H1 (cell line): ENCODE results near the gene ZNF615. TPM values are rescaled to one million over a fixed set of nuclear protein-coding genes. Genes with fewer than 3 reads are reported as not detected.
A peak's percentile ranks its signal among the peaks of the same experiment; 100 is the strongest.

Experiments used
- CTCF ChIA-PET: fragments of 300-600 bp; sonication (Branson Sonifier 250); formaldehyde crosslinking; loops from one replicate; lab custom pipeline; 2021; ENCODE audit not compliant: partially characterized antibody; lab: Charles Lee
- POLR2A ChIA-PET: fragments of 300-600 bp; sonication (Branson Sonifier 250); formaldehyde crosslinking; loops from one replicate; lab custom pipeline; 2021; ENCODE audit warnings: inconsistent platforms; ENCODE audit not compliant: partially characterized antibody; lab: Charles Lee
- DNase-seq, 2 experiments: peaks; one replicate each; pipeline versions ENCODE4 v3.0.0 to v3.0.0-alpha.2; 2010 to 2022; ENCODE audit warnings: low spot score in 2 of 2, low read depth in 1 of 2, mixed read lengths in 1 of 2
- FAIRE-seq: peaks from 2 replicates; lab custom pipeline; 2011; peaks lifted over from hg19 to GRCh38; lab: Jason Lieb, UNC
- H2AFZ ChIP-seq: 2 replicates; pipeline ENCODE4 v1.8.1; 2012; ENCODE audit warnings: low read length, inconsistent platforms
- H2AK5ac ChIP-seq: 2 replicates; pipeline ENCODE4 v1.6.1; 2013; ENCODE audit warnings: low read depth, low read length
- H2BK120ac ChIP-seq: replicated peaks from 2 replicates; pipeline ENCODE3; 2013; ENCODE audit warnings: low read depth, low read length, inconsistent platforms
- H2BK12ac ChIP-seq: 2 replicates; pipeline ENCODE4 v1.6.1; 2013; ENCODE audit warnings: low read depth, low read length
- H2BK15ac ChIP-seq: 2 replicates; pipeline ENCODE4 v1.6.1; 2013; ENCODE audit warnings: low read length
- H2BK20ac ChIP-seq: 2 replicates; pipeline ENCODE4 v1.6.1; 2013; ENCODE audit warnings: low read length
- H2BK5ac ChIP-seq: 2 replicates; pipeline ENCODE4 v1.6.1; 2013; ENCODE audit warnings: low read depth, low read length
- H3K14ac ChIP-seq: 2 replicates; pipeline ENCODE4 v1.6.1; 2013; ENCODE audit warnings: inconsistent platforms; ENCODE audit not compliant: insufficient read length
- H3K18ac ChIP-seq: 2 replicates; pipeline ENCODE4 v1.6.1; 2013; ENCODE audit warnings: low read length; ENCODE audit errors: extremely low read depth
- H3K23ac ChIP-seq: 2 replicates; pipeline ENCODE4 v1.6.1; 2013; ENCODE audit warnings: inconsistent platforms; ENCODE audit not compliant: insufficient read length
- H3K23me2 ChIP-seq: 2 replicates; pipeline ENCODE4 v1.6.1; 2013; ENCODE audit warnings: low read depth, low read length
- H3K27ac ChIP-seq: 2 replicates; pipeline ENCODE4 v1.6.1; 2011; ENCODE audit warnings: low read depth, low read length, inconsistent platforms
- H3K27me3 ChIP-seq, 4 experiments: replicated peaks in 1 of 4; 1 replicate in 1 of 4; 2 replicates in 3 of 4; pipeline versions ENCODE4 v1.6.1 to v1.8.1; 2011 to 2013; ENCODE audit warnings: low read length in 3 of 4, mild to moderate bottlenecking in 3 of 4, inconsistent platforms in 2 of 4, mixed read lengths in 2 of 4, moderate library complexity in 1 of 4; ENCODE audit not compliant: control insufficient read depth in 3 of 4, insufficient read depth in 3 of 4; ENCODE audit errors: extremely low read depth in 1 of 4
- H3K36me3 ChIP-seq, 4 experiments: 2 replicates each; pipeline versions ENCODE4 v1.6.1 to v1.8.1; 2011 to 2013; ENCODE audit warnings: mild to moderate bottlenecking in 4 of 4, low read length in 3 of 4, moderate library complexity in 2 of 4, control low read depth in 1 of 4, inconsistent platforms in 1 of 4; ENCODE audit not compliant: insufficient read depth in 4 of 4, control insufficient read depth in 2 of 4
- H3K4ac ChIP-seq: replicated peaks from 2 replicates; pipeline ENCODE3; 2013; ENCODE audit warnings: low read length, low read depth, mixed read lengths, inconsistent platforms; ENCODE audit not compliant: insufficient read length
- H3K4me1 ChIP-seq, 4 experiments: replicated peaks in 1 of 4; 1 replicate in 1 of 4; 2 replicates in 3 of 4; pipeline versions ENCODE4 v1.6.1 to v1.8.1; 2011 to 2013; ENCODE audit warnings: low read length in 3 of 4, inconsistent platforms in 2 of 4, mixed read lengths in 1 of 4; ENCODE audit not compliant: insufficient read depth in 4 of 4, control insufficient read depth in 3 of 4
- H3K4me2 ChIP-seq, 2 experiments: 2 replicates each; pipeline versions ENCODE4 v1.6.1 to v1.8.1; 2011 to 2013; ENCODE audit warnings: low read depth in 2 of 2, low read length in 2 of 2, control low read depth in 1 of 2, inconsistent platforms in 1 of 2, mild to moderate bottlenecking in 1 of 2; ENCODE audit not compliant: insufficient read depth in 1 of 2
- H3K4me3 ChIP-seq, 4 experiments: fragments of 200-600, 300-600 bp in 1 of 4; sonication (generic), shearing (Covaris generic), sonication (Bioruptor Twin) in 1 of 4; 2 replicates each; pipeline versions ENCODE4 v1.5.1 to v1.8.1; 2011 to 2016; ENCODE audit warnings: low read length in 4 of 4, low read depth in 3 of 4, control low read depth in 2 of 4, inconsistent platforms in 2 of 4, mild to moderate bottlenecking in 2 of 4, mixed read lengths in 1 of 4, moderate library complexity in 1 of 4; ENCODE audit not compliant: insufficient read depth in 2 of 4; ENCODE audit errors: extremely low read depth in 1 of 4
- H3K56ac ChIP-seq: replicated peaks from 2 replicates; pipeline ENCODE3; 2013; ENCODE audit warnings: low read depth, mild to moderate bottlenecking, mixed read lengths, low read length, inconsistent platforms; ENCODE audit not compliant: insufficient read length
- H3K79me1 ChIP-seq: 2 replicates; pipeline ENCODE4 v1.6.1; 2013; ENCODE audit warnings: low read depth, low read length, control low read depth
- H3K79me2 ChIP-seq, 2 experiments: 2 replicates each; pipeline versions ENCODE4 v1.6.1 to v1.8.1; 2012 to 2013; ENCODE audit warnings: low read length in 2 of 2, mild to moderate bottlenecking in 2 of 2, inconsistent platforms in 1 of 2; ENCODE audit not compliant: insufficient read depth in 2 of 2, control insufficient read depth in 1 of 2
- H3K9ac ChIP-seq, 4 experiments: replicated peaks in 1 of 4; 1 replicate in 1 of 4; 2 replicates in 3 of 4; pipeline versions ENCODE4 v1.6.1 to v1.8.1; 2011 to 2013; ENCODE audit warnings: low read depth in 3 of 4, low read length in 3 of 4, control low read depth in 2 of 4, mild to moderate bottlenecking in 2 of 4, moderate library complexity in 2 of 4, inconsistent platforms in 1 of 4; ENCODE audit errors: extremely low read depth in 1 of 4
- H3K9me3 ChIP-seq, 2 experiments: 2 replicates each; pipeline versions ENCODE4 v1.6.1 to v1.8.1; 2012 to 2013; ENCODE audit warnings: mild to moderate bottlenecking in 2 of 2, moderate library complexity in 2 of 2, control low read depth in 1 of 2, inconsistent platforms in 1 of 2, low read depth in 1 of 2, low read length in 1 of 2, mixed read lengths in 1 of 2; ENCODE audit not compliant: insufficient read depth in 2 of 2
- H4K20me1 ChIP-seq, 2 experiments: replicated peaks in 1 of 2; 2 replicates each; pipeline versions ENCODE3 to v1.8.1; 2011 to 2013; ENCODE audit warnings: inconsistent platforms in 2 of 2, low read length in 2 of 2, mild to moderate bottlenecking in 1 of 2; ENCODE audit not compliant: insufficient read depth in 2 of 2, control insufficient read depth in 1 of 2
- H4K5ac ChIP-seq: 2 replicates; pipeline ENCODE4 v1.6.1; 2013; ENCODE audit warnings: low read length, low read depth, mixed read lengths, inconsistent platforms; ENCODE audit not compliant: insufficient read length
- H4K8ac ChIP-seq: 2 replicates; pipeline ENCODE4 v1.8.0; 2013; ENCODE audit warnings: mild to moderate bottlenecking, moderate library complexity, low read length, inconsistent platforms; ENCODE audit not compliant: insufficient read depth; ENCODE audit errors: extremely low read depth
- H4K91ac ChIP-seq: replicated peaks from 2 replicates; pipeline ENCODE3; 2013; ENCODE audit warnings: low read length, mixed read lengths, inconsistent platforms; ENCODE audit not compliant: insufficient read length
- CBX8 ChIP-seq: fragments of 300-800, 300-1000 bp; sonication (generic); IDR thresholded peaks from 2 replicates; pipeline ENCODE4 v1.7.1; 2016; ENCODE audit warnings: low read depth, low read length, borderline replicate concordance
- EZH2 ChIP-seq: fragments of 200-600 bp; sonication (generic); IDR thresholded peaks from 2 replicates; pipeline ENCODE4 v1.7.1; 2012; ENCODE audit warnings: low read depth, mild to moderate bottlenecking, moderate library complexity, low read length, inconsistent platforms; ENCODE audit not compliant: severe bottlenecking
- GTF2F1 ChIP-seq: IDR thresholded peaks from 2 replicates; pipeline ENCODE4 v1.6.1; 2012; ENCODE audit warnings: low read depth, low read length, improper control_type of control experiment, borderline replicate concordance
- JUND ChIP-seq: IDR thresholded peaks from 2 replicates; pipeline ENCODE4 v1.6.1; 2011; ENCODE audit warnings: mild to moderate bottlenecking, improper control_type of control experiment, low read length
- KDM1A ChIP-seq: fragments of 200-600, 300-600 bp; sonication (generic); IDR thresholded peaks from 2 replicates; pipeline ENCODE4 v1.7.1; 2016; ENCODE audit warnings: mild to moderate bottlenecking, low read length, borderline replicate concordance
- RNF2 ChIP-seq: fragments of 200-900, 300-1000 bp; sonication (generic); IDR thresholded peaks from 2 replicates; pipeline ENCODE4 v1.7.1; 2016; ENCODE audit warnings: borderline replicate concordance, low read depth, mild to moderate bottlenecking, antibody characterized with exemption, low read length; ENCODE audit not compliant: poor library complexity, severe bottlenecking; ENCODE audit errors: missing control alignments
- SIX5 ChIP-seq: IDR thresholded peaks from 2 replicates; pipeline ENCODE4 v1.6.1; 2011; ENCODE audit warnings: mild to moderate bottlenecking, low read depth, low read length
- SP1 ChIP-seq: IDR thresholded peaks from 2 replicates; pipeline ENCODE4 v1.6.1; 2011; ENCODE audit warnings: low read depth, low read length
- TEAD4 ChIP-seq: IDR thresholded peaks from 2 replicates; pipeline ENCODE4 v1.6.1; 2012; ENCODE audit warnings: low read depth, low read length, inconsistent platforms, mixed read lengths
- WGBS, 2 experiments: shearing (Covaris generic) in 1 of 2; methylation state at CpG; one replicate each; pipeline versions ENCODE4 v1.1.6 to v1.1.7; 2013 to 2015; ENCODE audit warnings: low lambda C conversion rate in 2 of 2, mixed read lengths in 2 of 2, inconsistent platforms in 1 of 2, low coverage in 1 of 2, missing lambda C conversion rate in 1 of 2; ENCODE audit not compliant: insufficient replicate concordance in 2 of 2, insufficient coverage in 1 of 2, insufficient read length in 1 of 2; ENCODE audit errors: extremely low coverage in 1 of 2, missing lambda C conversion rate in 1 of 2; 5-methylcytosine and 5-hydroxymethylcytosine counted together
- polyA plus RNA-seq, 7 experiments: library from polyadenylated mRNA; depleted of rRNA in 3 of 7; stranded (reverse) in 5 of 7; unstranded in 2 of 7; fragments of >200 nt in 5 of 7; fragments of 200-250 nt in 2 of 7; gene quantifications; 1 replicate in 5 of 7; 2 replicates in 1 of 7; 4 replicates in 1 of 7; pipeline versions ENCODE4 v1.2.1 to v1.2.3, GENCODE V29; 2011 to 2013; ENCODE audit warnings: missing spikeins in 2 of 7, mixed read lengths in 2 of 7
- total RNA-seq: library from RNA; stranded (reverse); fragmentation: NEBNext Ultra II Directional; extraction: Animal tissue kit (Norgen Biotek cat#: 25700); gene quantifications from 2 replicates; pipeline ENCODE4 v1.2.1, GENCODE V29; 2021
- TF ChIP-seq, protein P1 (sequence below): IDR thresholded peaks from 2 replicates; pipeline ENCODE4 v1.6.1; 2012; ENCODE audit warnings: inconsistent platforms
- TF ChIP-seq, protein P2 (sequence below): IDR thresholded peaks from 2 replicates; pipeline ENCODE4 v1.6.1; 2012; ENCODE audit warnings: low read length, inconsistent platforms

The ZNF615 gene
- total and polyA plus RNA-seq, 2 of the 8 experiments (the other 6 are each of a cell fraction or from before 2014, with no cell fraction given): 2.8 to 7.5 TPM

DNA sequence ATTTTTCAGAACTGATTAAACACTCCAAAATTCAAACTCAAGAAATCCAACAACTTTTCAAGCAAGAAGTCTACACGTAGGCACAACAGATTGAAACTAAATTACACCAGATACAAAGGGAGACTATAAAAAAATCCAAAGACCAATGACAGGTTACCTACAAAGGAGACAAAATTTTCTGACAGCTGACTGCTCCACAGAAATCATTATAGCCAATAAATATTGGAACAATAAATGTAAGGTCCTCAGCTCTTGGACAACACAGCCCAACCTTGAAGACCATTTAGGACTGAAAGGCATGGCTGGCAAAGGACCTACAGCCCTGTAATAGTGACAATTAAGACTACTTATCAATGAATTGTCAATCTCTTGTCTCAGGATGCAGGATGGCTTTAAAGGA is 37.3 kb downstream of the ZNF615 start:
- WGBS, 2 experiments: 86% methylated on average over 1 of the region's 1 CpG; no CpG with 5 or more reads in 1 of the 2 experiments
- Histone ChIP-seq H3K79me2 (no peaks in the 10 kb centered on the region), H3K4me1 (no peaks in the 10 kb centered on the region), H4K91ac (no peak overlapping the region), H3K79me1 (no peaks in the 10 kb centered on the region), H3K4me3 (0 out of 8 replicates have a peak overlapping the region, but pooled peaks of 1 of the 4 experiments have one; percentile 4), H3K14ac (no peak overlapping the region), H3K23ac (no peak overlapping the region), H3K18ac (no peak overlapping the region), H2BK12ac (no peak overlapping the region), H3K9me3 (peaks cover 67 to 69% of the 10 kb centered on the region in 2 experiments), H3K56ac (no peak overlapping the region), H4K8ac (no peak overlapping the region), H2BK15ac (no peak overlapping the region), H3K9ac (no peak overlapping the region), H3K36me3 (peaks cover 14 to 76% (median 46%) of the 10 kb centered on the region in 4 experiments; a peak in 7 of 8 replicates), H2BK20ac (no peak overlapping the region), H3K4me2 (no peak overlapping the region), H3K27me3 (no peaks in the 10 kb centered on the region), H2BK120ac (no peak overlapping the region), H3K23me2 (no peaks in the 10 kb centered on the region), H4K20me1 (no peaks in the 10 kb centered on the region), H3K4ac (no peak overlapping the region), H2AFZ (no peak overlapping the region), H4K5ac (no peak overlapping the region), H3K27ac (no peak overlapping the region), H2BK5ac (no peak overlapping the region), H2AK5ac (no peak overlapping the region)
- FAIRE-seq (no peak), DNase-seq (no peak)
- POLR2A ChIA-PET: interaction anchor here (1.0 kb wide), 1 partner anchor 38 kb away, joined by 3 read pairs; no protein-coding TSS in a partner anchor
- CTCF ChIA-PET: no interaction called here
- TF ChIP-seq JUND (no peak), RNF2 (no peak), EZH2 (no peak), TEAD4 (no peak), CBX8 (no peak), KDM1A (no peak), GTF2F1 (no peak), SP1 (no peak), SIX5 (no peak)
- TF ChIP-seq, protein P1, sequence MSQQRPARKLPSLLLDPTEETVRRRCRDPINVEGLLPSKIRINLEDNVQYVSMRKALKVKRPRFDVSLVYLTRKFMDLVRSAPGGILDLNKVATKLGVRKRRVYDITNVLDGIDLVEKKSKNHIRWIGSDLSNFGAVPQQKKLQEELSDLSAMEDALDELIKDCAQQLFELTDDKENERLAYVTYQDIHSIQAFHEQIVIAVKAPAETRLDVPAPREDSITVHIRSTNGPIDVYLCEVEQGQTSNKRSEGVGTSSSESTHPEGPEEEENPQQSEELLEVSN: no peak
- TF ChIP-seq, protein P2, sequence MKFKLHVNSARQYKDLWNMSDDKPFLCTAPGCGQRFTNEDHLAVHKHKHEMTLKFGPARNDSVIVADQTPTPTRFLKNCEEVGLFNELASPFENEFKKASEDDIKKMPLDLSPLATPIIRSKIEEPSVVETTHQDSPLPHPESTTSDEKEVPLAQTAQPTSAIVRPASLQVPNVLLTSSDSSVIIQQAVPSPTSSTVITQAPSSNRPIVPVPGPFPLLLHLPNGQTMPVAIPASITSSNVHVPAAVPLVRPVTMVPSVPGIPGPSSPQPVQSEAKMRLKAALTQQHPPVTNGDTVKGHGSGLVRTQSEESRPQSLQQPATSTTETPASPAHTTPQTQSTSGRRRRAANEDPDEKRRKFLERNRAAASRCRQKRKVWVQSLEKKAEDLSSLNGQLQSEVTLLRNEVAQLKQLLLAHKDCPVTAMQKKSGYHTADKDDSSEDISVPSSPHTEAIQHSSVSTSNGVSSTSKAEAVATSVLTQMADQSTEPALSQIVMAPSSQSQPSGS: no peak
- TF ChIP-seq, all 59 proteins: peak for 0
